DND-41 (cell line): ENCODE results near the gene FMN2.
"Not testable (repeated sequence)": the region's sequence is repeated elsewhere in the genome, so short reads cannot be mapped to it uniquely, and the experiment has no call there.

Experiments
- ATAC-seq: fragments of 200-7000 bp; cut with Tn5 transposase; 3 replicates; pipeline ENCODE4 v1.9.1; 2021; ENCODE audit warnings: low read depth; ENCODE audit not compliant: insufficient read depth
- DNase-seq: peaks from one replicate; pipeline ENCODE4 v3.0.0-alpha.2; 2020
- H2AFZ ChIP-seq: 2 replicates; pipeline ENCODE4 v1.6.0; 2012; ENCODE audit warnings: low read depth, low read length
- H3K27ac ChIP-seq: 2 replicates; pipeline ENCODE4 v1.5.1; 2012; ENCODE audit warnings: low read length, inconsistent platforms
- H3K27me3 ChIP-seq: fragments of 200-600 bp; sonication (generic); 2 replicates; pipeline ENCODE4 v1.6.0; 2012; ENCODE audit warnings: low read length, mild to moderate bottlenecking, inconsistent platforms; ENCODE audit not compliant: insufficient read depth, poor library complexity
- H3K36me3 ChIP-seq: 2 replicates; pipeline ENCODE4 v1.5.1; 2012; ENCODE audit warnings: low read length, inconsistent platforms; ENCODE audit not compliant: insufficient read depth
- H3K4me1 ChIP-seq: 2 replicates; pipeline ENCODE4 v1.5.1; 2012; ENCODE audit warnings: mild to moderate bottlenecking, low read length; ENCODE audit not compliant: insufficient read depth
- H3K4me2 ChIP-seq: 2 replicates; pipeline ENCODE4 v1.6.0; 2012; ENCODE audit warnings: mild to moderate bottlenecking, moderate library complexity, low read length, inconsistent platforms; ENCODE audit not compliant: insufficient read depth
- H3K4me3 ChIP-seq, 2 experiments: fragments of 200-600 bp in 1 of 2; shearing (Covaris generic) in 1 of 2; 2 replicates each; pipeline ENCODE4 v1.5.1; 2012 to 2016; ENCODE audit warnings: inconsistent platforms in 2 of 2, low read length in 2 of 2, mild to moderate bottlenecking in 2 of 2, low read depth in 1 of 2, moderate library complexity in 1 of 2
- H3K79me2 ChIP-seq: 2 replicates; pipeline ENCODE4 v1.6.0; 2012; ENCODE audit warnings: low read length, inconsistent platforms; ENCODE audit not compliant: insufficient read depth
- H3K9ac ChIP-seq: 2 replicates; pipeline ENCODE4 v1.6.0; 2012; ENCODE audit warnings: low read depth, mild to moderate bottlenecking, inconsistent platforms, low read length, moderate library complexity
- H3K9me3 ChIP-seq: 2 replicates; pipeline ENCODE4 v1.5.1; 2012; ENCODE audit warnings: low read length, moderate library complexity, mild to moderate bottlenecking, inconsistent platforms; ENCODE audit not compliant: insufficient read depth, severe bottlenecking
- H4K20me1 ChIP-seq: 2 replicates; pipeline ENCODE4 v1.6.0; 2012; ENCODE audit warnings: low read length; ENCODE audit not compliant: insufficient read depth
- EZH2 ChIP-seq: IDR thresholded peaks from 3 replicates; pipeline ENCODE4 v1.6.1; 2012; ENCODE audit warnings: borderline replicate concordance, low read depth, mild to moderate bottlenecking, moderate library complexity, low read length, inconsistent platforms; ENCODE audit not compliant: severe bottlenecking
- TF ChIP-seq, protein P1 (sequence below): IDR thresholded peaks from 2 replicates; pipeline ENCODE4 v1.5.1; 2012; ENCODE audit warnings: borderline replicate concordance, low read length, moderate library complexity, mild to moderate bottlenecking; ENCODE audit not compliant: poor library complexity, severe bottlenecking; ENCODE audit errors: extremely low read depth

The FMN2 gene

DNA sequence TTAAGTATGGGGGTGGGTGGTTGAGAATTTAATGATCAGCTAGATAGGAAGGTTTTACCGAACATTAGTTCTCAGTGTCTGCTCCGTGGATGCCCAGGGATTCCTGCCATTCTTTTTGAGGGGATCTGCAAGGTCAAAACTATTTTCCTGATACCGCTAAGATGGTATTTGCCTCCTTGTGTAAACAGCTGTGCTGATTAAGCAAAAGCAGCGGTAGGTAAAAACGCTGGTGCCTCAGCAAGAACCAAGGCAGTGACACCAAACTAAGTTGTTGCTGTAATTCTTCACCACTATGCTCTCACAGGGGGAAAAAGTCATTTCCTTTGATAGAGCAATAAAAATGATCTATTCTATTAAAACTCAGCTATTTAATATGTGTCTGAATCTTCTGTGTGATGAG lies 229.0 kb downstream of the FMN2 start:
- H2AFZ ChIP-seq: no peak overlapping the region
- DNase-seq (no peak), ATAC-seq (no peak)
- no peaks in the 10 kb centered on the region for H4K20me1 ChIP-seq
- TF ChIP-seq EZH2: no peak
- TF ChIP-seq, protein P1, sequence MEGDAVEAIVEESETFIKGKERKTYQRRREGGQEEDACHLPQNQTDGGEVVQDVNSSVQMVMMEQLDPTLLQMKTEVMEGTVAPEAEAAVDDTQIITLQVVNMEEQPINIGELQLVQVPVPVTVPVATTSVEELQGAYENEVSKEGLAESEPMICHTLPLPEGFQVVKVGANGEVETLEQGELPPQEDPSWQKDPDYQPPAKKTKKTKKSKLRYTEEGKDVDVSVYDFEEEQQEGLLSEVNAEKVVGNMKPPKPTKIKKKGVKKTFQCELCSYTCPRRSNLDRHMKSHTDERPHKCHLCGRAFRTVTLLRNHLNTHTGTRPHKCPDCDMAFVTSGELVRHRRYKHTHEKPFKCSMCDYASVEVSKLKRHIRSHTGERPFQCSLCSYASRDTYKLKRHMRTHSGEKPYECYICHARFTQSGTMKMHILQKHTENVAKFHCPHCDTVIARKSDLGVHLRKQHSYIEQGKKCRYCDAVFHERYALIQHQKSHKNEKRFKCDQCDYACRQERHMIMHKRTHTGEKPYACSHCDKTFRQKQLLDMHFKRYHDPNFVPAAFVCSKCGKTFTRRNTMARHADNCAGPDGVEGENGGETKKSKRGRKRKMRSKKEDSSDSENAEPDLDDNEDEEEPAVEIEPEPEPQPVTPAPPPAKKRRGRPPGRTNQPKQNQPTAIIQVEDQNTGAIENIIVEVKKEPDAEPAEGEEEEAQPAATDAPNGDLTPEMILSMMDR: no peak
- no peak overlapping the region for H3K4me3 ChIP-seq
- H3K9me3 ChIP-seq: no peaks in the 10 kb centered on the region
- no peak overlapping the region for H3K4me2 ChIP-seq
- H3K4me1 ChIP-seq: no peaks in the 10 kb centered on the region
- H3K36me3 ChIP-seq: no peaks in the 10 kb centered on the region
- H3K9ac ChIP-seq: no peak overlapping the region
- no peaks in the 10 kb centered on the region for H3K79me2 ChIP-seq
- H3K27me3 ChIP-seq: no peaks in the 10 kb centered on the region
- H3K27ac ChIP-seq: no peak overlapping the region

DNA sequence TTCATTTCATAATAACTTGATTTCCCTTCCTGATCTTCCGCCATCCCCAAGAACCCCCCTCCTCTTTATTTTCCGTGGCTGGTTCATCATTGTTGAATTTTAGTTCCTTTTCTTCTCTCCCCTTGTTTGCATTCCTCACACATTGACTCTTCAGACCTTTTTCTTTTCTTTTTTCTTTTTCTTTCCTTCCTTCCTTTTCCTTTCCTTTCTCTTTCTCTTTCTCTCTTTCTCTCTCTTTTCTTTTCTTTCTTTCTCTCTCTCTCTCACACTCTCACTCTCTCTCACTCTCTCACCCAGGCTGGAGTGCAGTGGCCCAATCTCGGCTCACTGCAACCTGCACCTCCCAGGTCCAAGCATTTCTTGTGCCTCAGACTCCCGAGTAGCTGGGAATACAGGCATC lies 231.3 kb downstream of the FMN2 start:
- Histone ChIP-seq H2AFZ (no peak overlapping the region), H3K4me3 (no peak overlapping the region), H3K79me2 (no peaks in the 10 kb centered on the region), H3K4me2 (no peak overlapping the region), H3K27me3 (no peaks in the 10 kb centered on the region), H3K9ac (no peak overlapping the region), H4K20me1 (no peaks in the 10 kb centered on the region), H3K36me3 (no peaks in the 10 kb centered on the region), H3K9me3 (no peaks in the 10 kb centered on the region), H3K27ac (no peak overlapping the region), H3K4me1 (no peaks in the 10 kb centered on the region)
- TF ChIP-seq EZH2: no peak
- no peak for ATAC-seq
- no peak for DNase-seq

DNA sequence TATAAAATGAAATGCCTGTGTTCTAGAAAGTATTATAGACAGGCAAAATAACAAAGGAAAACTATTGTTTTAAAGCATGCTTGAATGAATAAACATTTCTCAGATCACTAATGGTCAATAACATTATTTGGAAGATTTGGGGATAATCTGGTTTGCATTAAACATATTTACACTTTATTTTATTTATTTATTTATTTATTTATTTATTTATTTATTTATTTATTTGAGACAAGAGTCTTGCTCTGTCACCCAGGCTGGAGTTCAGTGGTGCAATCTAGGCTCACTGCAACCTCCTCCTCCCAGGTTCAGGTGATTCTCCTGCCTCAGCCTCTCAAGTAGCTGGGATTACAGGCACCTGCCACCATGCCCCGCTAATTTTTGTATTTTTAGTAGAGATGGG lies 236.7 kb downstream of the FMN2 start:
- not testable (repeated sequence) for H3K9ac ChIP-seq, H3K27me3 ChIP-seq, DNase-seq, H3K4me3 ChIP-seq, H3K36me3 ChIP-seq, H3K4me2 ChIP-seq, ATAC-seq, H3K4me1 ChIP-seq, H2AFZ ChIP-seq, H3K79me2 ChIP-seq, H4K20me1 ChIP-seq, H3K27ac ChIP-seq, H3K9me3 ChIP-seq

DNA sequence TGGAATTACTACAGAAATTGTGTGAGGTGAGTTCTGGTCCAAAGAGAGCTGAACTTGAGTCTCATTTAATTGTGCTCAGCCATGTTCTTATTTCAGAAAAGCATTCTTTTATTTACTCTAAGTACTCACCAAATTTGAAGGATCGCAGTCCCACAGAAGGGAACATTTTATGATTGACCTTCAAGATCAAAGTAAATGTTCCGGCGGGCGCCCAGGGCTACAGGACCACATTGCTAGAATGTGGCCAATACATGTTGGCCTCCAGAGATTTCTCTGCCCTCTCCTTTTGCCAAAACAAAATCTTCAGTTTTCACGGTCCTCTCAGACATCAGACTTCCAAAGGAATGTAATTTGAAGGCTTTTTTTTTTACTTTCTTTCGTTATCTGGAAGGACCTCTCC lies 237.8 kb downstream of the FMN2 start:
- Histone ChIP-seq H3K79me2 (no peaks in the 10 kb centered on the region), H3K4me2 (no peak overlapping the region), H3K4me1 (no peaks in the 10 kb centered on the region), H3K27ac (no peak overlapping the region), H4K20me1 (no peaks in the 10 kb centered on the region), H3K36me3 (no peaks in the 10 kb centered on the region), H2AFZ (no peak overlapping the region), H3K4me3 (no peak overlapping the region), H3K9ac (no peak overlapping the region), H3K27me3 (no peaks in the 10 kb centered on the region), H3K9me3 (no peaks in the 10 kb centered on the region)
- no peak for ATAC-seq
- TF ChIP-seq, protein P1: no peak
- no peak for TF ChIP-seq EZH2
- no peak for DNase-seq
